ENCODE data around the gene PTPRZ1. TPM values are rescaled to one million over a fixed set of nuclear protein-coding genes. Genes with fewer than 3 reads are reported as not detected.

Gene PTPRZ1
- total and polyA plus RNA-seq, 10 of the 15 experiments (the other 5 are each of a cell fraction or from before 2014, with no cell fraction given): 0.05 to 0.21 (median 0.11) TPM; not detected in 7

DNA sequence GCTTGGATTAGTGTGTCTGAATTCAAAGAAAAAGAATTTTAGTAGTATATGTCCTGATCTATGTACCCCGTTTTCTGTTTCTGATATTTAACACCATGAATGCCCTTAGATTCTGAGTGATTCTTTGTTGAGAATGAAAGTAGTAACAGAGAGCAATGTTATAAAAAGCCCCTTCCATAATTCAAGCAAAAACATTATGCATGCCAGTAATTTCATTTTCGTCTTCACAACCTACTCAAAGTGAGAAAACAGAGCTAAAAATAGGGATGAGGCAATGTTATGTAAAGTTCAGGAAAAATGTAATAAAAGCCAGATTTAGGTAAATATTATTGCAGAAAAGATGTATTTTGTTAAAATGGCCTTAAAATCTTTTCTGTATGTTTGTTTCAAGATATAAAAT lies 28.1 kb downstream of the PTPRZ1 start:
- SMC1A ChIA-PET (ENCODE audit: uncharacterized antibody, unreplicated experiment): interaction anchor here (1.2 kb wide), 1 partner anchor 93 kb away, joined by 4 read pairs; no protein-coding TSS in a partner anchor
- no peaks in the 10 kb centered on the region for H3K9me3 ChIP-seq (replicated peaks; ENCODE audit: control insufficient read depth, insufficient read depth, low read length)
- TF ChIP-seq MEF2A (IDR thresholded peaks at IDR 0.05; ENCODE audit: insufficient read depth, low read depth, low read length): peak; percentile 61; the same call in 1 of the 2 replicates
- no peak for TF ChIP-seq EED (IDR thresholded peaks at IDR 0.05; ENCODE audit: low read depth)
- TF ChIP-seq KAT2A (conservative IDR thresholded peaks at IDR 0.05; ENCODE audit: control insufficient read depth, low read depth, low read length): no peak
- TF ChIP-seq LARP7 (IDR thresholded peaks at IDR 0.05): no peak
- TF ChIP-seq, protein P1, sequence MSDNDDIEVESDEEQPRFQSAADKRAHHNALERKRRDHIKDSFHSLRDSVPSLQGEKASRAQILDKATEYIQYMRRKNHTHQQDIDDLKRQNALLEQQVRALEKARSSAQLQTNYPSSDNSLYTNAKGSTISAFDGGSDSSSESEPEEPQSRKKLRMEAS (IDR thresholded peaks at IDR 0.05; ENCODE audit: low read depth, low read length): no peak
- TF ChIP-seq RFX5 (IDR thresholded peaks at IDR 0.05; ENCODE audit: low read depth, low read length): no peak
- no peak for TF ChIP-seq BHLHE40 (IDR thresholded peaks at IDR 0.05; ENCODE audit: borderline replicate concordance in 1 of 2, low read depth in 2 of 2, low read length in 1 of 2)
- TF ChIP-seq, protein P2, sequence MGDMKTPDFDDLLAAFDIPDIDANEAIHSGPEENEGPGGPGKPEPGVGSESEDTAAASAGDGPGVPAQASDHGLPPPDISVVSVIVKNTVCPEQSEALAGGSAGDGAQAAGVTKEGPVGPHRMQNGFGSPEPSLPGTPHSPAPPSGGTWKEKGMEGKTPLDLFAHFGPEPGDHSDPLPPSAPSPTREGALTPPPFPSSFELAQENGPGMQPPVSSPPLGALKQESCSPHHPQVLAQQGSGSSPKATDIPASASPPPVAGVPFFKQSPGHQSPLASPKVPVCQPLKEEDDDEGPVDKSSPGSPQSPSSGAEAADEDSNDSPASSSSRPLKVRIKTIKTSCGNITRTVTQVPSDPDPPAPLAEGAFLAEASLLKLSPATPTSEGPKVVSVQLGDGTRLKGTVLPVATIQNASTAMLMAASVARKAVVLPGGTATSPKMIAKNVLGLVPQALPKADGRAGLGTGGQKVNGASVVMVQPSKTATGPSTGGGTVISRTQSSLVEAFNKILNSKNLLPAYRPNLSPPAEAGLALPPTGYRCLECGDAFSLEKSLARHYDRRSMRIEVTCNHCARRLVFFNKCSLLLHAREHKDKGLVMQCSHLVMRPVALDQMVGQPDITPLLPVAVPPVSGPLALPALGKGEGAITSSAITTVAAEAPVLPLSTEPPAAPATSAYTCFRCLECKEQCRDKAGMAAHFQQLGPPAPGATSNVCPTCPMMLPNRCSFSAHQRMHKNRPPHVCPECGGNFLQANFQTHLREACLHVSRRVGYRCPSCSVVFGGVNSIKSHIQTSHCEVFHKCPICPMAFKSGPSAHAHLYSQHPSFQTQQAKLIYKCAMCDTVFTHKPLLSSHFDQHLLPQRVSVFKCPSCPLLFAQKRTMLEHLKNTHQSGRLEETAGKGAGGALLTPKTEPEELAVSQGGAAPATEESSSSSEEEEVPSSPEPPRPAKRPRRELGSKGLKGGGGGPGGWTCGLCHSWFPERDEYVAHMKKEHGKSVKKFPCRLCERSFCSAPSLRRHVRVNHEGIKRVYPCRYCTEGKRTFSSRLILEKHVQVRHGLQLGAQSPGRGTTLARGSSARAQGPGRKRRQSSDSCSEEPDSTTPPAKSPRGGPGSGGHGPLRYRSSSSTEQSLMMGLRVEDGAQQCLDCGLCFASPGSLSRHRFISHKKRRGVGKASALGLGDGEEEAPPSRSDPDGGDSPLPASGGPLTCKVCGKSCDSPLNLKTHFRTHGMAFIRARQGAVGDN (IDR thresholded peaks at IDR 0.05): no peak
- TF ChIP-seq EGR1 (IDR thresholded peaks at IDR 0.05; ENCODE audit: borderline replicate concordance in 1 of 2, low read depth in 2 of 2, low read length in 2 of 2): no peak
- TF ChIP-seq ZZZ3 (IDR thresholded peaks at IDR 0.05; ENCODE audit: control insufficient read depth, insufficient read length, low read depth): no peak
- peak; percentile 44 for TF ChIP-seq MEF2B (IDR thresholded peaks at IDR 0.05; ENCODE audit: partially characterized antibody, poor library complexity, severe bottlenecking)
- TF ChIP-seq FOXM1 (IDR thresholded peaks at IDR 0.05; ENCODE audit: low read depth, low read length): no peak
- TF ChIP-seq, protein P3, sequence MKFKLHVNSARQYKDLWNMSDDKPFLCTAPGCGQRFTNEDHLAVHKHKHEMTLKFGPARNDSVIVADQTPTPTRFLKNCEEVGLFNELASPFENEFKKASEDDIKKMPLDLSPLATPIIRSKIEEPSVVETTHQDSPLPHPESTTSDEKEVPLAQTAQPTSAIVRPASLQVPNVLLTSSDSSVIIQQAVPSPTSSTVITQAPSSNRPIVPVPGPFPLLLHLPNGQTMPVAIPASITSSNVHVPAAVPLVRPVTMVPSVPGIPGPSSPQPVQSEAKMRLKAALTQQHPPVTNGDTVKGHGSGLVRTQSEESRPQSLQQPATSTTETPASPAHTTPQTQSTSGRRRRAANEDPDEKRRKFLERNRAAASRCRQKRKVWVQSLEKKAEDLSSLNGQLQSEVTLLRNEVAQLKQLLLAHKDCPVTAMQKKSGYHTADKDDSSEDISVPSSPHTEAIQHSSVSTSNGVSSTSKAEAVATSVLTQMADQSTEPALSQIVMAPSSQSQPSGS (IDR thresholded peaks at IDR 0.05; ENCODE audit: low read length): peak; percentile 81; the same call in 1 of the 2 replicates
- peak; percentile 52 for TF ChIP-seq JUNB (IDR thresholded peaks at IDR 0.05)
- TF ChIP-seq ATF7 (IDR thresholded peaks at IDR 0.05; ENCODE audit: low read depth): peak; percentile 66
- TF ChIP-seq IKZF1 (conservative IDR thresholded peaks at IDR 0.05): no peak
- H3K4me1 ChIP-seq (ENCODE audit: control insufficient read depth, insufficient read depth, low read length): no peaks in the 10 kb centered on the region
- H3K27me3 ChIP-seq (replicated peaks in 1 of 2; ENCODE audit: control insufficient read depth in 2 of 2, insufficient read depth in 2 of 2, low read length in 1 of 2): no peaks in the 10 kb centered on the region; a peak in 1 of 4 replicates
- ATAC-seq (peak; percentile 61), DNase-seq (ENCODE audit: low read depth, low spot score) (no peak), FAIRE-seq (no peak)
- WGBS (ENCODE audit: insufficient coverage, insufficient replicate concordance, low lambda C conversion rate, missing lambda C conversion rate): 0% methylated on average over 2 of the region's 2 CpGs
- CTCF ChIA-PET: interaction anchor here (1.0 to 2.4 kb wide), 2 partner anchors 9 to 93 kb away, joined by 3 to 9 read pairs; no protein-coding TSS in a partner anchor
- no peaks in the 10 kb centered on the region for H3K36me3 ChIP-seq (ENCODE audit: control insufficient read depth in 2 of 2, insufficient read depth in 2 of 2, low read length in 1 of 2)
- BruUV-seq (replicated peaks): no TSS peak
- no peaks in the 10 kb centered on the region for H3K79me2 ChIP-seq (ENCODE audit: control insufficient read depth, insufficient read depth, low read length)
- POLR2A ChIA-PET: no interaction called here
- H2AFZ ChIP-seq (ENCODE audit: control insufficient read depth, low read depth, low read length): no peak overlapping the region
- no peak overlapping the region for H3K4me2 ChIP-seq (ENCODE audit: control insufficient read depth, insufficient read depth)
- no peak overlapping the region for H3K9ac ChIP-seq (ENCODE audit: control insufficient read depth, insufficient read depth, low read length)
- RAD21 ChIA-PET (ENCODE audit: unreplicated experiment): no interaction called here
- no peak overlapping the region for H3K27ac ChIP-seq (ENCODE audit: control insufficient read depth, insufficient read depth)
- in situ Hi-C loops (cut with MboI) (no loop called here), intact Hi-C loops (cut with micrococcal nuclease; ENCODE audit: unreplicated experiment) (no loop called here)
- no peak overlapping the region for H3K4me3 ChIP-seq
- no peaks in the 10 kb centered on the region for H4K20me1 ChIP-seq (ENCODE audit: control insufficient read depth, insufficient read depth)

Measured in GM12878 (cell line).